T-helper 1 cell treated with Interleukin-12 subunit alpha and Interleukin-12 subunit beta and Interleukin-4 antibody, amounts not matched to agents 30 ng/mL and 1 ng/mL, for 36 hours (primary cell): ENCODE results near the gene CCDC170. TPM values are rescaled to one million over a fixed set of nuclear protein-coding genes. Genes with fewer than 3 reads are reported as not detected.
"Not testable (repeated sequence)": the region's sequence is repeated elsewhere in the genome, so short reads cannot be mapped to it uniquely, and the experiment has no call there.

Experiments
- intact Hi-C: fragments of 100-400 bp; cut with micrococcal nuclease; formaldehyde crosslinking; loops from one replicate; pipeline ENCODE4 v1.15.1; 2024
- total RNA-seq: library from RNA; stranded (reverse); gene quantifications from 2 replicates; pipeline ENCODE4 v1.2.3, GENCODE V29; 2022

The CCDC170 gene
- total RNA-seq, 1 donor from 2014 or later: not detected

- intact Hi-C loops: no loop called here
These were observed 535 bp upstream of the CCDC170 start for GRCh38 chr6:151493161-151493803.

- intact Hi-C loops: no loop called here
These were observed 568 bp downstream of the CCDC170 start for GRCh38 chr6:151494235-151494935.

- intact Hi-C loops: no loop called here
These were observed 1.1 kb downstream of the CCDC170 start for GRCh38 chr6:151494936-151495320.

- intact Hi-C loops: no loop called here
These were observed 1.6 kb downstream of the CCDC170 start for GRCh38 chr6:151495380-151495779.

- intact Hi-C loops: loop anchor here (1.0 kb wide), 1 partner anchor 17 kb away; no protein-coding TSS in a partner anchor
These were observed 4.1 kb downstream of the CCDC170 start for GRCh38 chr6:151497905-151498304.

GRCh38 chr6:151498327-151498726 is 4.5 kb downstream of the CCDC170 start:
- intact Hi-C loops: loop anchor here (1.0 kb wide), 1 partner anchor 17 kb away; no protein-coding TSS in a partner anchor

- intact Hi-C loops: no loop called here
These were observed 5.7 kb downstream of the CCDC170 start for GRCh38 chr6:151499551-151499950.

- intact Hi-C loops: no loop called here
These were observed 7.8 kb downstream of the CCDC170 start for GRCh38 chr6:151501511-151502136.

- intact Hi-C loops: no loop called here
These were observed 8.7 kb downstream of the CCDC170 start for GRCh38 chr6:151502499-151502898.

- intact Hi-C loops: no loop called here
These were observed 12.9 kb downstream of the CCDC170 start for GRCh38 chr6:151506761-151507160.

GRCh38 chr6:151509048-151509447 is 15.2 kb downstream of the CCDC170 start:
- intact Hi-C loops: no loop called here

GRCh38 chr6:151512481-151512880 is 18.7 kb downstream of the CCDC170 start:
- intact Hi-C loops: no loop called here

GRCh38 chr6:151514000-151514730 is 20.3 kb downstream of the CCDC170 start:
- intact Hi-C loops: no loop called here

GRCh38 chr6:151518992-151519391 is 25.2 kb downstream of the CCDC170 start:
- intact Hi-C loops: not testable (repeated sequence)

GRCh38 chr6:151523034-151523433 is 29.2 kb downstream of the CCDC170 start:
- intact Hi-C loops: no loop called here

GRCh38 chr6:151524059-151524458 is 30.2 kb downstream of the CCDC170 start:
- intact Hi-C loops: no loop called here

GRCh38 chr6:151534576-151534975 is 40.8 kb downstream of the CCDC170 start:
- intact Hi-C loops: no loop called here

- intact Hi-C loops: no loop called here
These were observed 41.8 kb downstream of the CCDC170 start for GRCh38 chr6:151535476-151536187.

GRCh38 chr6:151536188-151536479 is 42.3 kb downstream of the CCDC170 start:
- intact Hi-C loops: no loop called here

GRCh38 chr6:151537556-151537955 is 43.7 kb downstream of the CCDC170 start:
- intact Hi-C loops: no loop called here

- intact Hi-C loops: no loop called here
These were observed 45.9 kb downstream of the CCDC170 start for GRCh38 chr6:151539506-151540268.
